Heart left ventricle (tissue), 16 donors: Measurements from ENCODE around the gene ERCC1. TPM values are rescaled to one million over a fixed set of nuclear protein-coding genes. Genes with fewer than 3 reads are reported as not detected.
"Not testable (repeated sequence)": the region's sequence is repeated elsewhere in the genome, so short reads cannot be mapped to it uniquely, and the experiment has no call there.

Source experiments
- ATAC-seq, 4 donors: fragments of 200-7000 bp; cut with Tn5 transposase; one replicate each; pipeline ENCODE4 v1.9.1; 2020 to 2022; ENCODE audit warnings: moderate library complexity in 4 of 4, mild to moderate bottlenecking in 3 of 4, moderate number of reproducible peaks in 1 of 4
- DNase-seq, 5 donors: peaks; one replicate each; pipeline ENCODE4 v3.0.0-alpha.2; 2020
- H3K27ac ChIP-seq, 12 donors: fragments of 200-600 bp; sonication (generic) in 4 of 12; one replicate each; pipeline versions ENCODE4 v1.5.0 to v1.8.0; 2016 to 2022; ENCODE audit warnings: mild to moderate bottlenecking in 2 of 12
- H3K27me3 ChIP-seq, 9 donors: fragments of 200-600 bp; sonication (generic) in 2 of 9; one replicate each; pipeline versions ENCODE4 v1.5.1 to v1.8.0; 2016 to 2022; ENCODE audit warnings: mild to moderate bottlenecking in 3 of 9
- H3K36me3 ChIP-seq, 9 donors: fragments of 200-600 bp; sonication (generic) in 2 of 9; one replicate each; pipeline versions ENCODE4 v1.5.0 to v1.8.0; 2018 to 2022; ENCODE audit warnings: mild to moderate bottlenecking in 2 of 9
- H3K4me1 ChIP-seq, 12 donors: fragments of 200-600 bp; sonication (generic) in 4 of 12; one replicate each; pipeline versions ENCODE4 v1.5.0 to v1.8.0; 2016 to 2022; ENCODE audit warnings: mild to moderate bottlenecking in 3 of 12
- H3K4me3 ChIP-seq, 12 donors: fragments of 200-600 bp; sonication (generic) in 4 of 12; one replicate each; pipeline versions ENCODE4 v1.5.0 to v1.8.0; 2017 to 2022; ENCODE audit warnings: mild to moderate bottlenecking in 9 of 12, moderate library complexity in 4 of 12
- H3K9me3 ChIP-seq, 12 donors: fragments of 200-600 bp; sonication (generic) in 4 of 12; one replicate each; pipeline versions ENCODE4 v1.5.0 to v1.8.0; 2016 to 2022; ENCODE audit warnings: mild to moderate bottlenecking in 1 of 12
- POLR2A ChIP-seq, 2 donors: fragments of 450-650 bp; IDR thresholded peaks; one replicate each; pipeline ENCODE4 v1.6.1; 2017; ENCODE audit warnings: antibody characterized with exemption in 2 of 2, mild to moderate bottlenecking in 2 of 2, moderate library complexity in 2 of 2
- WGBS, 4 donors: extraction: QIAGEN DNeasy Blood & Tissue Kit in 2 of 4; methylation state at CpG; one replicate each; pipeline versions ENCODE4 v1.1.5 to v1.1.7; 2013 to 2018; 5-methylcytosine and 5-hydroxymethylcytosine counted together
- intact Hi-C, 10 donors: fragments of 100-400 bp; cut with DNase I; formaldehyde crosslinking; loops; one replicate each; pipeline versions ENCODE4 v1.11.1 to v1.14.2; 2022
- polyA plus RNA-seq, 2 donors: library from polyadenylated mRNA; stranded (reverse); fragments of 200-250 nt; gene quantifications; one replicate each; pipeline ENCODE4 v1.2.3, GENCODE V29; 2013
- total RNA-seq, 9 donors: library from RNA; depleted of rRNA in 2 of 9; stranded (reverse); fragments of >200 nt in 2 of 9; fragmentation: NEBNext Ultra II Directional in 3 of 9; extraction: Animal tissue kit (Norgen Biotek cat#: 25700) in 3 of 9; gene quantifications; one replicate each; pipeline versions ENCODE4 v1.1.0 to v1.2.4, GENCODE V29; 2016 to 2023
- TF ChIP-seq, protein P1 (sequence below), 12 donors: fragments of 200-600 bp; sonication (generic) in 4 of 12; IDR thresholded peaks; one replicate each; pipeline versions ENCODE4 v1.5.0 to v1.8.0; 2018 to 2022; ENCODE audit warnings: antibody characterized with exemption in 12 of 12, mild to moderate bottlenecking in 5 of 12
- donor health status: ischemic (EF 13 %, LVEDD 7.1; RV severe dilation, severe dysfunction).
- donor health status: healthy with polysubstance abuse.
- donor health status: DM: no; HTN: yes; CAD: no.
- donor health status: DM: no; HTN: no; CAD: no.
- donor health status: ischemic (EF 25% LVEDD 6.9; RV normal size, moderate dysfunction).
- donor health status: ischemic (EF 25% LVEDD 5.7; RV mildly dilated, moderate dysfunction).
- donor health status: healthy.
- donor health status: DM: yes; HTN: yes; CAD: no.
- donor health status: ischemic (EF 35%, LVEDD 5.7; RV mildly dilated, moderate dysfunction).
- donor health status: nonischemic (EF 11% LVEDD 7.7; RV severe dilation, severe dysfunction).
- donor health status: DM: yes; HTN: yes; CAD: no.
- donor health status: PGD.
- donor health status: ischemic (EF 29% LVEDD 5.4; RV normal size, mild dysfunction).
- donor health status: nonischemic (EF 23%, LVEDD 6.1; RV moderate dilation, normal function).

ERCC1 gene
- total and polyA plus RNA-seq, 11 donors, result 104 to 294 (median 121) TPM

DNA sequence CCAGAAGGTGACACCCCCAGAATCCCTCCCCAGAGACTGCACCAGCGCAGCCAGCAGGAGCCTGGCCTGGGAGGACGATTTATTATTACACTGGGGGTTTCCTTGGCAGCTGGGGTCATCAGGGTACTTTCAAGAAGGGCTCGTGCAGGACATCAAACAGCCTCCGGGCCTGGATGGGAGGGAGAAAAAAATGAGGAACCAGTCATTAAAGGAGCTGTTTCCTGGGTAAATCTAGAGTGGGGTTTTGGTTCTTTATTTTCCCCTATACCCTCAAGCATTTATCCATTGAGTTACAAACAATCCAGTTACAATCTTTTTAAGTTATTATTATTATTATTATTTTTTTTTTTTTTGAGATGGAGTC is 14.2 kb downstream of the ERCC1 start:
- Histone ChIP-seq H3K27me3 (peaks cover 0 to 3% (median 0%) of the 10 kb centered on the region in 9 donors), H3K9me3 (no peaks in the 10 kb centered on the region), H3K36me3 (peaks cover 0 to 49% (median 26%) of the 10 kb centered on the region in 9 donors), H3K27ac (no peak overlapping the region), H3K4me3 (no peak overlapping the region), H3K4me1 (peaks cover 0 to 38% (median 14%) of the 10 kb centered on the region in 12 donors)
- DNase-seq (no peak), ATAC-seq (no peak)
- 56 to 60% (median 59%) methylated on average over 4 of the region's 4 CpGs for WGBS, 4 donors
- no peak for TF ChIP-seq POLR2A (IDR thresholded peaks at IDR 0.05)
- TF ChIP-seq, protein P1, sequence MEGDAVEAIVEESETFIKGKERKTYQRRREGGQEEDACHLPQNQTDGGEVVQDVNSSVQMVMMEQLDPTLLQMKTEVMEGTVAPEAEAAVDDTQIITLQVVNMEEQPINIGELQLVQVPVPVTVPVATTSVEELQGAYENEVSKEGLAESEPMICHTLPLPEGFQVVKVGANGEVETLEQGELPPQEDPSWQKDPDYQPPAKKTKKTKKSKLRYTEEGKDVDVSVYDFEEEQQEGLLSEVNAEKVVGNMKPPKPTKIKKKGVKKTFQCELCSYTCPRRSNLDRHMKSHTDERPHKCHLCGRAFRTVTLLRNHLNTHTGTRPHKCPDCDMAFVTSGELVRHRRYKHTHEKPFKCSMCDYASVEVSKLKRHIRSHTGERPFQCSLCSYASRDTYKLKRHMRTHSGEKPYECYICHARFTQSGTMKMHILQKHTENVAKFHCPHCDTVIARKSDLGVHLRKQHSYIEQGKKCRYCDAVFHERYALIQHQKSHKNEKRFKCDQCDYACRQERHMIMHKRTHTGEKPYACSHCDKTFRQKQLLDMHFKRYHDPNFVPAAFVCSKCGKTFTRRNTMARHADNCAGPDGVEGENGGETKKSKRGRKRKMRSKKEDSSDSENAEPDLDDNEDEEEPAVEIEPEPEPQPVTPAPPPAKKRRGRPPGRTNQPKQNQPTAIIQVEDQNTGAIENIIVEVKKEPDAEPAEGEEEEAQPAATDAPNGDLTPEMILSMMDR (IDR thresholded peaks at IDR 0.05), result no peak
- intact Hi-C loops, result loop anchor here in 1 of 10 donors (10.0 kb wide), 1 partner anchor 355 kb away; the partner anchor contains the start of gene SIX5

DNA sequence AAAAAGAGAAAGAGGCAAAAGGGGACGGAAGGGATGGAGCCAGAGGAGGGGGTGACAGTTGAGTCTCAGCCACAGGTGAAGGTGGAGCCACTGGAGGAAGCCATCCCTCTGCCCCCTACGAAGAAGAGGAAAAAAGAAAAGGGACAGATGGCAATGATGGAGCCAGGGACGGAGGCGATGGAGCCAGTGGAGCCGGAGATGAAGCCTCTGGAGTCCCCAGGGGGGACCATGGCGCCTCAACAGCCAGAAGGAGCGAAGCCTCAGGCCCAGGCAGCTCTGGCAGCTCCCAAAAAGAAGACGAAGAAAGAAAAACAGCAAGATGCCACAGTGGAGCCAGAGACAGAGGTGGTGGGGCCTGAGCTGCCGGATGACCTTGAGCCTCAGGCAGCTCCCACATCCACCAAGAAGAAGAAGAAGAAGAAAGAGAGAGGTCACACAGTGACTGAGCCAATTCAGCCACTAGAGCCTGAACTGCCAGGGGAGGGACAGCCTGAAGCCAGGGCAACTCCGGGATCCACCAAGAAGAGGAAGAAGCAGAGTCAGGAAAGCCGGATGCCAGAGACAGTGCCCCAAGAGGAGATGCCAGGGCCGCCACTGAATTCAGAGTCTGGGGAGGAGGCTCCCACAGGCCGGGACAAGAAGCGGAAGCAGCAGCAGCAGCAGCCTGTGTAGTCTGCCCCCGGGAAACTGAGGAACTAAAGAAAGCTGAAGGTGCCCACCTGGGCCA is 14.7 kb downstream of the ERCC1 start:
- intact Hi-C loops, result loop anchor here in 1 of 10 donors (10.0 kb wide), 1 partner anchor 356 kb away; the partner anchor contains the start of gene SIX5
- Histone ChIP-seq H3K9me3 (no peaks in the 10 kb centered on the region), H3K4me1 (peaks cover 0 to 44% (median 20%) of the 10 kb centered on the region in 12 donors), H3K27me3 (peaks cover 0 to 9% (median 0%) of the 10 kb centered on the region in 9 donors), H3K36me3 (peaks cover 0 to 44% (median 21%) of the 10 kb centered on the region in 9 donors), H3K27ac (peak overlapping the region in 1 of 12 donors; percentile 32), H3K4me3 (no peak overlapping the region)
- ATAC-seq, result no peak
- 76 to 85% (median 81%) methylated on average over 15 of the region's 15 CpGs for WGBS, 4 donors
- no peak for DNase-seq
- TF ChIP-seq, protein P1 (IDR thresholded peaks at IDR 0.05), result no peak
- TF ChIP-seq POLR2A (IDR thresholded peaks at IDR 0.05), result no peak

DNA sequence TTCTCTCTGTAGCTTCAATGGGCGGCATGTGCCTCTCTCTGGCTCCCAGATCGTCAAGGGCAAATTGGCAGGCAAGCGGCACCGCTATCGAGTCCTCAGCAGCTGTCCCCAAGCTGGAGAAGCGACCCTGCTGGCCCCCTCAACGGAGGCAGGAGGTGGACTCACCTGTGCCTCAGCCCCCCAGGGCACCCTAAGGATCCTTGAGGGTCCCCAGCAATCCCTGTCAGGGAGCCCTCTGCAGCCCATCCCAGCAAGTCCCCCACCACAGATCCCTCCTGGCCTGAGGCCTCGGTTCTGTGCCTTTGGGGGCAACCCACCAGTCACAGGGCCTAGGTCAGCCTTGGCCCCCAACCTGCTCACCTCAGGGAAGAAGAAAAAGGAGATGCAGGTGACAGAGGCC is 15.6 kb downstream of the ERCC1 start:
- peak overlapping the region in 1 of 12 donors; percentile 32 for H3K27ac ChIP-seq

DNA sequence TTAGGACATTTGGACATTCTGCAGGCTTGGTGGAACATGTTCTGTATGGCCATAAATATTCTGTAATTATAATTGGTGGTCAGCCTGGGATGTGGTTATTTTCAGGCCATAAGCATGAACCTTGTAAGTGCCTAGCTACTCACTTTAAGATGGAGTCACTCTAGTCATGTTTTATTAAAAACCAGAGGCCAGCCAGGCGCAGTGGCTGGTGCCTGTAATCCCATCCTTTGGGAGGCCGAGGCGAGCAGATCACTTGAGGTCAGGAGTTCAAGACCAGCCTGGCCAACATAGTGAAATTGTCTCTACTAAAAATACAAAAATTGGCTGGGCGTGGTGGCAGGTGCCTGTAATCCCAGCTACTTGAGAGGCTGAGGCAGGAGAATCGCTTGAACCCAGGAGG is 16.1 kb downstream of the ERCC1 start:
- 83 to 88% (median 87%) methylated on average over 4 to 5 of the region's 5 CpGs for WGBS, 4 donors
- H3K27ac ChIP-seq, DNase-seq, H3K9me3 ChIP-seq, ATAC-seq: not testable (repeated sequence)
- intact Hi-C loops, result loop anchor here in 4 of 10 donors (2.0 to 10.0 kb wide), 2 partner anchors 15 to 357 kb away; partner anchors contain the start of genes ERCC1 (in 3 of the 4) and SIX5 (in 1 of the 4)
- H3K27me3 ChIP-seq, result peaks cover 0 to 18% (median 0%) of the 10 kb centered on the region in 9 donors
- H3K36me3 ChIP-seq, result peaks cover 0 to 29% (median 7%) of the 10 kb centered on the region in 9 donors
- H3K4me3 ChIP-seq, result peak overlapping the region in 2 of 12 donors; percentile 63 to 76
- peaks cover 0 to 58% (median 34%) of the 10 kb centered on the region in 12 donors for H3K4me1 ChIP-seq

More for the DNA sequence above, 15.6 kb downstream of the ERCC1 start:
- no peak for ATAC-seq
- Histone ChIP-seq H3K4me1 (peaks cover 0 to 53% (median 28%) of the 10 kb centered on the region in 12 donors), H3K9me3 (no peaks in the 10 kb centered on the region), H3K27me3 (peaks cover 0 to 13% (median 0%) of the 10 kb centered on the region in 9 donors), H3K4me3 (no peak overlapping the region), H3K36me3 (peaks cover 0 to 35% (median 12%) of the 10 kb centered on the region in 9 donors)
- intact Hi-C loops, result loop anchor here in 1 of 10 donors (10.0 kb wide), 1 partner anchor 357 kb away; the partner anchor contains the start of gene SIX5
- WGBS, 4 donors, result 77 to 94% (median 92%) methylated on average over 7 to 8 of the region's 8 CpGs
- TF ChIP-seq, protein P1 (IDR thresholded peaks at IDR 0.05), result no peak
- no peak for TF ChIP-seq POLR2A (IDR thresholded peaks at IDR 0.05)
- no peak for DNase-seq
